CD8-positive, alpha-beta memory T cell (primary cell): Measurements from ENCODE around the gene BTD. TPM values are rescaled to one million over a fixed set of nuclear protein-coding genes. Genes with fewer than 3 reads are reported as not detected.
"Not testable (repeated sequence)": the region's sequence is repeated elsewhere in the genome, so short reads cannot be mapped to it uniquely, and the experiment has no call there.

Experiments
- CTCF ChIA-PET: fragments of 350-600 bp; sonication (Branson Sonifier 250); formaldehyde crosslinking; loops from one replicate; lab custom pipeline; 2021; ENCODE audit warnings: antibody characterized with exemption; lab: Charles Lee
- POLR2A ChIA-PET: fragments of 350-600 bp; sonication (Branson Sonifier 250); formaldehyde crosslinking; loops from one replicate; lab custom pipeline; 2021; ENCODE audit warnings: antibody characterized with exemption; lab: Charles Lee
- DNase-seq, 5 donors: peaks; one replicate each; pipeline versions ENCODE4 v3.0.0 to v3.0.0-alpha.2; 2020 to 2022; ENCODE audit warnings: mixed read lengths in 1 of 5
- H3K27ac ChIP-seq: one replicate; pipeline ENCODE4 v1.7.0; 2013; ENCODE audit warnings: low read depth, mild to moderate bottlenecking, low read length, moderate library complexity
- H3K27me3 ChIP-seq: 2 replicates; pipeline ENCODE4 v1.7.0; 2013; ENCODE audit warnings: low read length, mild to moderate bottlenecking; ENCODE audit not compliant: insufficient read depth, poor library complexity, severe bottlenecking
- H3K36me3 ChIP-seq: 2 replicates; pipeline ENCODE4 v1.7.0; 2013; ENCODE audit warnings: mild to moderate bottlenecking, low read length, moderate library complexity; ENCODE audit not compliant: insufficient read depth
- H3K4me1 ChIP-seq: 2 replicates; pipeline ENCODE4 v1.7.0; 2013; ENCODE audit warnings: mild to moderate bottlenecking, low read length, moderate library complexity; ENCODE audit not compliant: insufficient read depth
- H3K4me3 ChIP-seq: 2 replicates; pipeline ENCODE4 v1.7.0; 2013; ENCODE audit warnings: mild to moderate bottlenecking, low read length
- H3K9me3 ChIP-seq: 2 replicates; pipeline ENCODE4 v1.7.0; 2013; ENCODE audit warnings: mild to moderate bottlenecking, low read length
- H3K27ac Mint-ChIP-seq, 8 donors: one replicate each; pipeline ENCODE4 v1.8.0; 2020 to 2021; ENCODE audit warnings: mixed read lengths in 8 of 8, mild to moderate bottlenecking in 6 of 8, inconsistent platforms in 3 of 8, moderate library complexity in 3 of 8
- H3K27me3 Mint-ChIP-seq, 2 donors: one replicate each; pipeline ENCODE4 v1.8.0; 2020 to 2021; ENCODE audit warnings: mixed read lengths in 2 of 2, mild to moderate bottlenecking in 1 of 2, moderate library complexity in 1 of 2
- H3K36me3 Mint-ChIP-seq, 3 donors: one replicate each; pipeline ENCODE4 v1.8.0; 2020 to 2021; ENCODE audit warnings: mixed read lengths in 3 of 3, inconsistent platforms in 1 of 3, mild to moderate bottlenecking in 1 of 3
- H3K4me1 Mint-ChIP-seq, 3 donors: one replicate each; pipeline ENCODE4 v1.8.0; 2020 to 2021; ENCODE audit warnings: mixed read lengths in 3 of 3, inconsistent platforms in 1 of 3, mild to moderate bottlenecking in 1 of 3
- H3K4me3 Mint-ChIP-seq, 7 donors: one replicate each; pipeline ENCODE4 v1.8.0; 2020 to 2021; ENCODE audit warnings: mixed read lengths in 7 of 7, mild to moderate bottlenecking in 6 of 7, moderate library complexity in 4 of 7, inconsistent platforms in 2 of 7
- H3K9me3 Mint-ChIP-seq, 5 donors: one replicate each; pipeline ENCODE4 v1.8.0; 2020 to 2022; ENCODE audit warnings: mixed read lengths in 5 of 5, mild to moderate bottlenecking in 3 of 5, moderate library complexity in 2 of 5, inconsistent platforms in 1 of 5
- polyA plus RNA-seq: library from polyadenylated mRNA; unstranded; fragments of 300-500 nt; fragmentation: Illumina TruSeq; gene quantifications from one replicate; pipeline ENCODE4 v1.2.3, GENCODE V29; 2021
- total RNA-seq, 2 experiments: library from RNA; stranded (reverse); gene quantifications; one replicate each; pipeline ENCODE4 v1.2.3, GENCODE V29; 2021

Gene BTD
- total and polyA plus RNA-seq, 3 experiments from 2014 or later = 5.5 to 20.7 (median 6.0) TPM

- H3K36me3 ChIP-seq, H3K27ac ChIP-seq, POLR2A ChIA-PET, H3K27me3 ChIP-seq, H3K27me3 Mint-ChIP-seq, H3K4me3 ChIP-seq, CTCF ChIA-PET, DNase-seq, H3K9me3 Mint-ChIP-seq, H3K9me3 ChIP-seq: not testable (repeated sequence)
- Mint-ChIP-seq H3K4me3 (peak overlapping the region in 3 of 7 donors; percentile 33 to 68 (median 36)), H3K36me3 (peaks cover 9 to 37% (median 19%) of the 10 kb centered on the region in 3 donors), H3K4me1 (peaks cover 29 to 46% (median 45%) of the 10 kb centered on the region in 3 donors), H3K27ac (peak overlapping the region in 2 of 8 donors; percentile 7 to 37)
- peaks cover 16% of the 10 kb centered on the region for H3K4me1 ChIP-seq
Measured at GRCh38 chr3:15604584-15604983, 3.0 kb downstream of the BTD start.

GRCh38 chr3:15606434-15606891, 4.9 kb downstream of the BTD start:
- Histone ChIP-seq H3K4me1 (peaks cover 5% of the 10 kb centered on the region), H3K27me3 (no peaks in the 10 kb centered on the region), H3K4me3 (no peak overlapping the region), H3K27ac (no peak overlapping the region), H3K9me3 (no peaks in the 10 kb centered on the region), H3K36me3 (no peaks in the 10 kb centered on the region)
- peaks cover 13 to 28% (median 28%) of the 10 kb centered on the region in 3 donors for H3K4me1 Mint-ChIP-seq
- H3K4me3 Mint-ChIP-seq = peak overlapping the region in 1 of 7 donors; percentile 63
- DNase-seq = no peak
- peaks cover 0 to 1% of the 10 kb centered on the region in 2 donors for H3K27me3 Mint-ChIP-seq
- H3K27ac Mint-ChIP-seq = no peak overlapping the region
- peaks cover 9 to 24% (median 18%) of the 10 kb centered on the region in 3 donors for H3K36me3 Mint-ChIP-seq
- peaks cover 0 to 3% (median 0%) of the 10 kb centered on the region in 5 donors for H3K9me3 Mint-ChIP-seq
- ChIA-PET POLR2A (no interaction called here), CTCF (interaction anchor here (1.6 kb wide), 1 partner anchor 24 kb away, joined by 4 read pairs; no protein-coding TSS in a partner anchor)

GRCh38 chr3:15610082-15610759, 8.7 kb downstream of the BTD start:
- no peaks in the 10 kb centered on the region for H3K9me3 ChIP-seq
- Mint-ChIP-seq H3K9me3 (no peaks in the 10 kb centered on the region), H3K4me3 (no peak overlapping the region), H3K4me1 (peaks cover 5 to 19% (median 7%) of the 10 kb centered on the region in 3 donors), H3K27ac (no peak overlapping the region), H3K36me3 (peaks cover 3 to 15% (median 12%) of the 10 kb centered on the region in 3 donors), H3K27me3 (no peaks in the 10 kb centered on the region)
- H3K36me3 ChIP-seq = no peaks in the 10 kb centered on the region
- H3K4me1 ChIP-seq = no peaks in the 10 kb centered on the region
- no peak overlapping the region for H3K4me3 ChIP-seq
- ChIA-PET POLR2A (no interaction called here), CTCF (interaction anchor here (1.1 kb wide), 1 partner anchor 9 kb away, joined by 3 read pairs; the partner anchor contains the start of genes BTD and HACL1)
- no peak overlapping the region for H3K27ac ChIP-seq
- no peak for DNase-seq
- H3K27me3 ChIP-seq = no peaks in the 10 kb centered on the region

GRCh38 chr3:15611018-15611417, 9.5 kb downstream of the BTD start:
- H3K27me3 Mint-ChIP-seq = no peaks in the 10 kb centered on the region
- Histone ChIP-seq H3K27me3 (no peaks in the 10 kb centered on the region), H3K27ac (no peak overlapping the region), H3K9me3 (no peaks in the 10 kb centered on the region), H3K4me3 (no peak overlapping the region), H3K4me1 (no peaks in the 10 kb centered on the region), H3K36me3 (no peaks in the 10 kb centered on the region)
- CTCF ChIA-PET = interaction anchor here (1.1 kb wide), 1 partner anchor 10 kb away, joined by 3 read pairs; the partner anchor contains the start of genes BTD and HACL1
- no peak for DNase-seq
- peaks cover 3 to 16% (median 11%) of the 10 kb centered on the region in 3 donors for H3K36me3 Mint-ChIP-seq
- H3K4me1 Mint-ChIP-seq = peaks cover 5 to 17% (median 6%) of the 10 kb centered on the region in 3 donors
- no peaks in the 10 kb centered on the region for H3K9me3 Mint-ChIP-seq
- H3K4me3 Mint-ChIP-seq = no peak overlapping the region
- peak overlapping the region in 1 of 8 donors; percentile 43 for H3K27ac Mint-ChIP-seq
- POLR2A ChIA-PET = no interaction called here

- Histone ChIP-seq H3K27me3 (no peaks in the 10 kb centered on the region), H3K27ac (no peak overlapping the region), H3K36me3 (no peaks in the 10 kb centered on the region), H3K9me3 (no peaks in the 10 kb centered on the region), H3K4me3 (no peak overlapping the region), H3K4me1 (no peaks in the 10 kb centered on the region)
- no peak for DNase-seq
- Mint-ChIP-seq H3K4me1 (peaks cover 5 to 17% (median 6%) of the 10 kb centered on the region in 3 donors), H3K27ac (peak overlapping the region in 2 of 8 donors; percentile 14 to 17), H3K9me3 (no peaks in the 10 kb centered on the region), H3K36me3 (peaks cover 3 to 12% (median 5%) of the 10 kb centered on the region in 3 donors), H3K27me3 (no peaks in the 10 kb centered on the region), H3K4me3 (no peak overlapping the region)
- ChIA-PET CTCF (no interaction called here), POLR2A (no interaction called here)
Measured at GRCh38 chr3:15612001-15612400, 10.5 kb downstream of the BTD start.

GRCh38 chr3:15614958-15615357, 13.4 kb downstream of the BTD start:
- no peak overlapping the region for H3K4me3 ChIP-seq
- H3K27me3 Mint-ChIP-seq = no peaks in the 10 kb centered on the region
- no peak overlapping the region for H3K27ac Mint-ChIP-seq
- no peaks in the 10 kb centered on the region for H3K27me3 ChIP-seq
- POLR2A ChIA-PET = no interaction called here
- H3K4me3 Mint-ChIP-seq = no peak overlapping the region
- no peak for DNase-seq
- H3K27ac ChIP-seq = no peak overlapping the region
- peaks cover 14 to 19% (median 15%) of the 10 kb centered on the region in 3 donors for H3K36me3 Mint-ChIP-seq
- H3K4me1 Mint-ChIP-seq = peaks cover 5 to 20% (median 7%) of the 10 kb centered on the region in 3 donors
- H3K9me3 ChIP-seq = no peaks in the 10 kb centered on the region
- H3K9me3 Mint-ChIP-seq = peaks cover 9 to 13% (median 11%) of the 10 kb centered on the region in 5 donors
- no peaks in the 10 kb centered on the region for H3K4me1 ChIP-seq
- CTCF ChIA-PET = no interaction called here
- no peaks in the 10 kb centered on the region for H3K36me3 ChIP-seq

- H3K4me1 Mint-ChIP-seq = peaks cover 5 to 20% (median 7%) of the 10 kb centered on the region in 3 donors
- H3K27ac Mint-ChIP-seq = no peak overlapping the region
- no peak overlapping the region for H3K4me3 ChIP-seq
- no peak overlapping the region for H3K4me3 Mint-ChIP-seq
- H3K36me3 ChIP-seq = no peaks in the 10 kb centered on the region
- ChIA-PET CTCF (no interaction called here), POLR2A (no interaction called here)
- peaks cover 19 to 22% (median 20%) of the 10 kb centered on the region in 5 donors for H3K9me3 Mint-ChIP-seq
- DNase-seq = no peak
- no peaks in the 10 kb centered on the region for H3K9me3 ChIP-seq
- no peaks in the 10 kb centered on the region for H3K4me1 ChIP-seq
- H3K27me3 Mint-ChIP-seq = no peaks in the 10 kb centered on the region
- peaks cover 23 to 24% (median 24%) of the 10 kb centered on the region in 3 donors for H3K36me3 Mint-ChIP-seq
- no peaks in the 10 kb centered on the region for H3K27me3 ChIP-seq
- no peak overlapping the region for H3K27ac ChIP-seq
Measured at GRCh38 chr3:15616053-15616452, 14.5 kb downstream of the BTD start.
